ENCODE measurements around the gene PRKG2. TPM values are rescaled to one million over a fixed set of nuclear protein-coding genes. Genes with fewer than 3 reads are reported as not detected.

PRKG2 gene
- total and polyA plus RNA-seq, 2 donors (not counting 3 experiments of a cell fraction or from before 2014, with no cell fraction given): not detected

DNA sequence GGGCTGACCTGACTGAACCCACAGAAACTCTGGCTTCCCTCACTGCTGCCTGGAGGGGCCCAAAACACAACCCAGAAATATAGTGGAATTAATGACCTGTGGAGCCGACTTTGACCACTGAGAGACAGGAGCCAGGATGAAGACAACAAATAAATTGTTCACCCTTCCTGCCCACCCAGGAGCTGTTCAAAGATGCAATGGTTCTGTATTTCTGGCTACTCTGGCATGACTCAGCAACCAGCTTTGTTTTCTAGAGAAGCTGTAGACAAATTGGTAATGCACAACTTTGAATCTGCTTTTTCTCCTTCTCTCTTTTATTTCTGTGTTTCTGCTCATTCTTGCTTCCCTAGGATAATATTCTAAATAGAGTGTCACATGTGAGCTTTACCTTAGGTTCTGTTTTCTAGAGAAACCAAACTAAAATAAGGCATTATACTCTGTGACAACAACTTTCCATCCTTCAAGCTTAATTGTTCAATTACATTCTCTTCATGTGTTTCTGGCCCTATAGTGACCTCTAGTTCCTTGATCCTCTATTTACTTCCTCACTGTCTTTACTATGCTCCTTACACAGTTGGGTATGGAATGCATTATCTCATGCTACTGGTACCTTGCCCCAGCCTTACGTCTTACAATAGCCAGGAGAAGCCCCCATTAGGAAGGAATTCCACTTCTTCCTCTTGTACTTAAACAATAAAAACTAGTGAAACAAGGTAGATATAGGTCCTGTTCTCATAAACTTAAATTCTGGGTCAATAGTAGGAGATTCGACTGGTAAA lies 6.5 kb upstream of the PRKG2 start:
- Histone ChIP-seq H3K36me3 (ENCODE audit: control insufficient read depth in 2 of 2, extremely low read depth in 1 of 2, insufficient read depth in 2 of 2, low read length in 2 of 2) (no peaks in the 10 kb centered on the region), H3K27ac (ENCODE audit: insufficient read depth, low read depth, low read length) (no peak overlapping the region), H3K9me3 (replicated peaks; ENCODE audit: control insufficient read depth, insufficient read depth, low read length) (no peaks in the 10 kb centered on the region), H4K20me1 (replicated peaks; ENCODE audit: control insufficient read depth, extremely low read depth, insufficient read depth, low read length) (no peaks in the 10 kb centered on the region), H3K27me3 (ENCODE audit: control insufficient read depth in 2 of 2, insufficient read depth in 2 of 2, low read length in 2 of 2) (no peaks in the 10 kb centered on the region), H3K9ac (replicated peaks; ENCODE audit: extremely low read depth, insufficient read depth, low read length) (no peak overlapping the region), H3K79me2 (ENCODE audit: control insufficient read depth, insufficient read depth, low read length) (no peaks in the 10 kb centered on the region), H3K4me2 (ENCODE audit: insufficient read depth, low read length) (no peak overlapping the region), H3K4me3 (replicated peaks in 1 of 3; ENCODE audit: insufficient read depth in 1 of 3, low read depth in 1 of 3, low read length in 3 of 3) (no peak overlapping the region), H2AFZ (ENCODE audit: low read depth, low read length) (no peak overlapping the region), H3K4me1 (ENCODE audit: control insufficient read depth, extremely low read depth, insufficient read depth, low read length) (no peaks in the 10 kb centered on the region), H3K9me1 (replicated peaks; ENCODE audit: control insufficient read depth, extremely low read depth, insufficient read depth, low read length) (no peaks in the 10 kb centered on the region)
- intact Hi-C loops (cut with micrococcal nuclease): no loop called here
- ChIA-PET CTCF (no interaction called here), POLR2A (no interaction called here)
- dilution Hi-C loops (cut with MboI; ENCODE audit: extremely low pct_ligation_motif_present, low sequenced_read_pairs): no loop called here
- no peak for TF ChIP-seq MYC (IDR thresholded peaks at IDR 0.05; ENCODE audit: low read depth, low read length)
- TF ChIP-seq CTCF (IDR thresholded peaks at IDR 0.05; ENCODE audit: extremely low read depth in 1 of 2, insufficient read depth in 1 of 2, low read depth in 1 of 2, low read length in 2 of 2): no peak
- no peak for TF ChIP-seq JUN (IDR thresholded peaks at IDR 0.05; ENCODE audit: borderline replicate concordance, insufficient read depth, insufficient read length, low read depth)
- no peak for TF ChIP-seq EZH2 (IDR thresholded peaks at IDR 0.05; ENCODE audit: borderline replicate concordance, low read depth, low read length, severe bottlenecking)
- no peak for TF ChIP-seq POLR2AphosphoS5 (IDR thresholded peaks at IDR 0.05; ENCODE audit: insufficient read depth, low read depth, low read length)
- TF ChIP-seq GATA2 (IDR thresholded peaks at IDR 0.05; ENCODE audit: insufficient read depth, insufficient read length, low read depth, low read length): no peak
- no peak for TF ChIP-seq POLR2A (IDR thresholded peaks at IDR 0.05; ENCODE audit: low read depth, low read length)
- no peak for TF ChIP-seq FOS (IDR thresholded peaks at IDR 0.05; ENCODE audit: borderline replicate concordance, insufficient read depth, low read length)
- TF ChIP-seq, protein P1, sequence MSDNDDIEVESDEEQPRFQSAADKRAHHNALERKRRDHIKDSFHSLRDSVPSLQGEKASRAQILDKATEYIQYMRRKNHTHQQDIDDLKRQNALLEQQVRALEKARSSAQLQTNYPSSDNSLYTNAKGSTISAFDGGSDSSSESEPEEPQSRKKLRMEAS (IDR thresholded peaks at IDR 0.05; ENCODE audit: insufficient read depth, insufficient read length): no peak
- no TSS peak for BruUV-seq (replicated peaks)
- no peak for FAIRE-seq
- no peak for DNase-seq (ENCODE audit: low read depth, low spot score)

Measured in endothelial cell of umbilical vein (primary cell).